ENCODE data around the gene PEX26. TPM values are rescaled to one million over a fixed set of nuclear protein-coding genes. Genes with fewer than 3 reads are reported as not detected.

Gene PEX26
- total and polyA plus RNA-seq, 2 donors (not counting 3 experiments of a cell fraction or from before 2014, with no cell fraction given), result 25.6 to 44.4 TPM

DNA sequence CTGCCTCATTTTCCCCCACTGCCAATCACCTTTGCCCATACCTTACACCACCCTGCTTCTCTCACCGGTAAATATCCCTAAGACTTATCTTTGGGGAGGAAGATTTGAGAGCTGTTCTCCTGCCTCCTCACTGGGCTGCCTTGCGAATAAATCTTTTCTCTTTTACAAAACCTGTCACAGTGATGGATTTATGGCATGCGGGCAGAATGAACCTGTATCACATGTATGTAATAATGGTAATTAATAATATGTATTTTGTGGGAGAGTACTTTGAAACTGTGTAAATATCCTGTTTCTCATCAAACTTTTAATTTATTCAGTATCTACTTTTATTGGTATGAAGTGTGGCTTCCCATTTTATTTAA is 68.6 kb downstream of the PEX26 start:
- H3K9me1 ChIP-seq (replicated peaks; ENCODE audit: control insufficient read depth, extremely low read depth, insufficient read depth, low read length), result no peaks in the 10 kb centered on the region
- intact Hi-C loops (cut with micrococcal nuclease), result no loop called here
- DNase-seq (ENCODE audit: low read depth, low spot score), result no peak
- H4K20me1 ChIP-seq (replicated peaks; ENCODE audit: control insufficient read depth, extremely low read depth, insufficient read depth, low read length), result no peaks in the 10 kb centered on the region
- no peak overlapping the region for H3K27ac ChIP-seq (ENCODE audit: insufficient read depth, low read depth, low read length)
- no peak for FAIRE-seq
- H3K9ac ChIP-seq (replicated peaks; ENCODE audit: extremely low read depth, insufficient read depth, low read length), result no peak overlapping the region
- BruUV-seq (replicated peaks), result no TSS peak
- peaks cover 10% of the 10 kb centered on the region for H3K79me2 ChIP-seq (ENCODE audit: control insufficient read depth, insufficient read depth, low read length)
- no peak overlapping the region for H3K4me2 ChIP-seq (ENCODE audit: insufficient read depth, low read length)
- no peak overlapping the region for H3K4me3 ChIP-seq (replicated peaks in 1 of 3; ENCODE audit: insufficient read depth in 1 of 3, low read depth in 1 of 3, low read length in 3 of 3)
- TF ChIP-seq EZH2 (IDR thresholded peaks at IDR 0.05; ENCODE audit: borderline replicate concordance, low read depth, low read length, severe bottlenecking), result no peak
- TF ChIP-seq POLR2AphosphoS5 (IDR thresholded peaks at IDR 0.05; ENCODE audit: insufficient read depth, low read depth, low read length), result no peak
- TF ChIP-seq, protein P1, sequence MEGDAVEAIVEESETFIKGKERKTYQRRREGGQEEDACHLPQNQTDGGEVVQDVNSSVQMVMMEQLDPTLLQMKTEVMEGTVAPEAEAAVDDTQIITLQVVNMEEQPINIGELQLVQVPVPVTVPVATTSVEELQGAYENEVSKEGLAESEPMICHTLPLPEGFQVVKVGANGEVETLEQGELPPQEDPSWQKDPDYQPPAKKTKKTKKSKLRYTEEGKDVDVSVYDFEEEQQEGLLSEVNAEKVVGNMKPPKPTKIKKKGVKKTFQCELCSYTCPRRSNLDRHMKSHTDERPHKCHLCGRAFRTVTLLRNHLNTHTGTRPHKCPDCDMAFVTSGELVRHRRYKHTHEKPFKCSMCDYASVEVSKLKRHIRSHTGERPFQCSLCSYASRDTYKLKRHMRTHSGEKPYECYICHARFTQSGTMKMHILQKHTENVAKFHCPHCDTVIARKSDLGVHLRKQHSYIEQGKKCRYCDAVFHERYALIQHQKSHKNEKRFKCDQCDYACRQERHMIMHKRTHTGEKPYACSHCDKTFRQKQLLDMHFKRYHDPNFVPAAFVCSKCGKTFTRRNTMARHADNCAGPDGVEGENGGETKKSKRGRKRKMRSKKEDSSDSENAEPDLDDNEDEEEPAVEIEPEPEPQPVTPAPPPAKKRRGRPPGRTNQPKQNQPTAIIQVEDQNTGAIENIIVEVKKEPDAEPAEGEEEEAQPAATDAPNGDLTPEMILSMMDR (IDR thresholded peaks at IDR 0.05; ENCODE audit: extremely low read depth in 1 of 2, insufficient read depth in 1 of 2, low read depth in 1 of 2, low read length in 2 of 2), result no peak
- TF ChIP-seq GATA2 (IDR thresholded peaks at IDR 0.05; ENCODE audit: insufficient read depth, insufficient read length, low read depth, low read length), result no peak
- TF ChIP-seq MYC (IDR thresholded peaks at IDR 0.05; ENCODE audit: low read depth, low read length), result no peak
- TF ChIP-seq FOS (IDR thresholded peaks at IDR 0.05; ENCODE audit: borderline replicate concordance, insufficient read depth, low read length), result no peak
- TF ChIP-seq, protein P2, sequence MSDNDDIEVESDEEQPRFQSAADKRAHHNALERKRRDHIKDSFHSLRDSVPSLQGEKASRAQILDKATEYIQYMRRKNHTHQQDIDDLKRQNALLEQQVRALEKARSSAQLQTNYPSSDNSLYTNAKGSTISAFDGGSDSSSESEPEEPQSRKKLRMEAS (IDR thresholded peaks at IDR 0.05; ENCODE audit: insufficient read depth, insufficient read length), result no peak
- no peak for TF ChIP-seq JUN (IDR thresholded peaks at IDR 0.05; ENCODE audit: borderline replicate concordance, insufficient read depth, insufficient read length, low read depth)
- no peak for TF ChIP-seq POLR2A (IDR thresholded peaks at IDR 0.05; ENCODE audit: low read depth, low read length)
- H2AFZ ChIP-seq (ENCODE audit: low read depth, low read length), result no peak overlapping the region
- H3K4me1 ChIP-seq (ENCODE audit: control insufficient read depth, extremely low read depth, insufficient read depth, low read length), result peaks cover 10% of the 10 kb centered on the region
- dilution Hi-C loops (cut with MboI; ENCODE audit: extremely low pct_ligation_motif_present, low sequenced_read_pairs), result no loop called here
- H3K36me3 ChIP-seq (ENCODE audit: control insufficient read depth in 2 of 2, extremely low read depth in 1 of 2, insufficient read depth in 2 of 2, low read length in 2 of 2), result no peaks in the 10 kb centered on the region
- H3K9me3 ChIP-seq (replicated peaks; ENCODE audit: control insufficient read depth, insufficient read depth, low read length), result no peaks in the 10 kb centered on the region
- POLR2A ChIA-PET, result no interaction called here
- no peaks in the 10 kb centered on the region for H3K27me3 ChIP-seq (ENCODE audit: control insufficient read depth in 2 of 2, insufficient read depth in 2 of 2, low read length in 2 of 2)
- CTCF ChIA-PET, result no interaction called here

Measured in endothelial cell of umbilical vein (primary cell).